Progenitor cell of endocrine pancreas (in vitro differentiated cells): ENCODE measurements around the gene LUC7L3. TPM values are rescaled to one million over a fixed set of nuclear protein-coding genes. Genes with fewer than 3 reads are reported as not detected.

Source experiments
- DNase-seq: peaks from one replicate; pipeline ENCODE4 v3.0.0; 2021; ENCODE audit warnings: low spot score; ENCODE audit not compliant: unreplicated experiment
- H3K27ac Mint-ChIP-seq: 2 replicates; pipeline ENCODE4 v1.8.0; 2021; ENCODE audit warnings: mild to moderate bottlenecking, moderate library complexity, mixed read lengths
- H3K27me3 Mint-ChIP-seq: 2 replicates; pipeline ENCODE4 v1.8.0; 2021; ENCODE audit warnings: mixed read lengths
- H3K36me3 Mint-ChIP-seq: 2 replicates; pipeline ENCODE4 v1.8.0; 2022; ENCODE audit warnings: mixed read lengths; ENCODE audit not compliant: insufficient read depth
- H3K4me1 Mint-ChIP-seq: 2 replicates; pipeline ENCODE4 v1.8.0; 2021; ENCODE audit warnings: low read depth, mixed read lengths
- H3K4me3 Mint-ChIP-seq: 2 replicates; pipeline ENCODE4 v1.8.0; 2021; ENCODE audit warnings: low read depth, mild to moderate bottlenecking, moderate library complexity, mixed read lengths
- H3K9me3 Mint-ChIP-seq: 2 replicates; pipeline ENCODE4 v1.8.0; 2021; ENCODE audit warnings: low read depth, mixed read lengths
- total RNA-seq: library from RNA; stranded (reverse); gene quantifications from 2 replicates; pipeline ENCODE4 v1.2.1, GENCODE V29; 2021
- TF ChIP-seq, protein P1 (sequence below): fragments of 200-600 bp; sonication (generic); IDR thresholded peaks from one replicate; pipeline ENCODE4 v1.5.0; 2021; ENCODE audit warnings: antibody characterized with exemption, mild to moderate bottlenecking; ENCODE audit not compliant: unreplicated experiment

Gene LUC7L3
- total RNA-seq, 1 donor from 2014 or later, result 168 TPM

- TF ChIP-seq, protein P1, sequence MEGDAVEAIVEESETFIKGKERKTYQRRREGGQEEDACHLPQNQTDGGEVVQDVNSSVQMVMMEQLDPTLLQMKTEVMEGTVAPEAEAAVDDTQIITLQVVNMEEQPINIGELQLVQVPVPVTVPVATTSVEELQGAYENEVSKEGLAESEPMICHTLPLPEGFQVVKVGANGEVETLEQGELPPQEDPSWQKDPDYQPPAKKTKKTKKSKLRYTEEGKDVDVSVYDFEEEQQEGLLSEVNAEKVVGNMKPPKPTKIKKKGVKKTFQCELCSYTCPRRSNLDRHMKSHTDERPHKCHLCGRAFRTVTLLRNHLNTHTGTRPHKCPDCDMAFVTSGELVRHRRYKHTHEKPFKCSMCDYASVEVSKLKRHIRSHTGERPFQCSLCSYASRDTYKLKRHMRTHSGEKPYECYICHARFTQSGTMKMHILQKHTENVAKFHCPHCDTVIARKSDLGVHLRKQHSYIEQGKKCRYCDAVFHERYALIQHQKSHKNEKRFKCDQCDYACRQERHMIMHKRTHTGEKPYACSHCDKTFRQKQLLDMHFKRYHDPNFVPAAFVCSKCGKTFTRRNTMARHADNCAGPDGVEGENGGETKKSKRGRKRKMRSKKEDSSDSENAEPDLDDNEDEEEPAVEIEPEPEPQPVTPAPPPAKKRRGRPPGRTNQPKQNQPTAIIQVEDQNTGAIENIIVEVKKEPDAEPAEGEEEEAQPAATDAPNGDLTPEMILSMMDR, result no peak
- Mint-ChIP-seq H3K27me3 (no peaks in the 10 kb centered on the region), H3K4me3 (no peak overlapping the region), H3K27ac (no peak overlapping the region), H3K9me3 (no peaks in the 10 kb centered on the region), H3K4me1 (no peaks in the 10 kb centered on the region), H3K36me3 (peaks cover 51% of the 10 kb centered on the region)
- no peak for DNase-seq
Observed at GRCh38 chr17:50745631-50746030, 26.2 kb downstream of the LUC7L3 start.

GRCh38 chr17:50749245-50749644, 29.8 kb downstream of the LUC7L3 start:
- no peaks in the 10 kb centered on the region for H3K4me1 Mint-ChIP-seq
- no peak overlapping the region for H3K4me3 Mint-ChIP-seq
- TF ChIP-seq, protein P1, result no peak
- H3K27ac Mint-ChIP-seq, result peak overlapping the region; percentile 60
- peaks cover 41% of the 10 kb centered on the region for H3K36me3 Mint-ChIP-seq
- DNase-seq, result no peak
- H3K27me3 Mint-ChIP-seq, result no peaks in the 10 kb centered on the region
- H3K9me3 Mint-ChIP-seq, result no peaks in the 10 kb centered on the region

GRCh38 chr17:50754521-50754920, 35.1 kb downstream of the LUC7L3 start:
- Mint-ChIP-seq H3K4me1 (peaks cover 6% of the 10 kb centered on the region), H3K27me3 (no peaks in the 10 kb centered on the region), H3K9me3 (no peaks in the 10 kb centered on the region), H3K4me3 (no peak overlapping the region), H3K36me3 (peaks cover 17% of the 10 kb centered on the region), H3K27ac (peak overlapping the region; percentile 62)
- TF ChIP-seq, protein P1, result no peak
- DNase-seq, result no peak

DNA sequence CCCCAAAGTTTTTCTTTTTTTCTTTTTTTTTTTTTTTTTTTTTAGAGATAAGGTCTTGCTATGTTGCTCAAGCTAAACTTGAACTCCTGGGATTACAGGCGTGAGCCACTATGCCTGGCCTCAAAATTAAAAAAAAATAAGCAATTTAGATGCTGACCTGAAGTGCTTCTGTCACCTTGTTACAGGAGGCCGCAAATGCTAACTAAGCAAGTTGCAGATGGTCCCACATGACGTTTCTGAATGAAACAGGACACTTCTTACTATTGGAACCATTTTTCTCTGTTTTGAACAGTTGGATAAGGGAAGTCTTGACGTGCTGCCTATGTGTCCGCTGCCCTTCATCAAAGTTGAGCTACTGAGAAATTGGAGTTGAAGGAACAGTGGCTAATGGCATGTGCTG, 39.1 kb downstream of the LUC7L3 start:
- Mint-ChIP-seq H3K36me3 (peaks cover 8% of the 10 kb centered on the region), H3K9me3 (no peaks in the 10 kb centered on the region), H3K4me1 (peaks cover 8% of the 10 kb centered on the region), H3K27ac (no peak overlapping the region), H3K27me3 (no peaks in the 10 kb centered on the region), H3K4me3 (no peak overlapping the region)
- no peak for DNase-seq
- TF ChIP-seq, protein P1, result no peak

DNA sequence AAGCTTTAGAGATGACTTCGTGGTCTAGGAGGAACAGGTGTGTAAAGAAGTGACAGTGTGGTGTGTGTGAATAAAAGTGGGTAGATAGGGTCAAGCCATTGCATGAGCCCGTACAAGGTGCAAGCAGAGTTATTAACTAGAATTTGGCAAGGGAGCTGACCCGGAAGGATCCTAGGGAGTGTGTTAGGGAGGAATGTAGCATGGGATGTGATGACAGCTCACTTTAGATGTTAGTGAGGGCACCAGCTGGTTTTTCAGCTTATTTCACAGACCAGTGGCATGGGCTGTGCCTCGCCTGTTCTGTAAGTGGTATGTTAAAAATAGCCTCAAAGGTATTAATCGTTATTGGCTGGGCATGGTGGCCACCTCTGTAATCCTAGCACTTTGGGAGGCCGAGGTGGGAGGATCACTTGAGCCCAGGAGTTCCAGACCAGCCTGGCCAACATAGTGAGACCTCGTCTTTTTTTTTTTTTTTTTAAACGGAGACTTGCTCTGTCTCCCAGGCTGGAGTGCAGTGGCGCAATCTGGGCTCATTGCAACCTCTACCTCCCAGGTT, 39.7 kb downstream of the LUC7L3 start:
- Mint-ChIP-seq H3K27me3 (no peaks in the 10 kb centered on the region), H3K4me1 (peaks cover 8% of the 10 kb centered on the region), H3K36me3 (peaks cover 5% of the 10 kb centered on the region), H3K27ac (no peak overlapping the region), H3K4me3 (no peak overlapping the region), H3K9me3 (no peaks in the 10 kb centered on the region)
- DNase-seq, result no peak
- TF ChIP-seq, protein P1, result no peak
